Occipital lobe (tissue), 2 donors: ENCODE results near the gene RBP3. TPM values are rescaled to one million over a fixed set of nuclear protein-coding genes. Genes with fewer than 3 reads are reported as not detected.

Source experiments
- DNase-seq: peaks from one replicate; lab custom pipeline; 2025; lab: John Stamatoyannopoulos, UW
- total RNA-seq: library from RNA; depleted of rRNA; stranded (reverse); fragments of >200 nt; gene quantifications from one replicate; pipeline ENCODE4 v1.2.3, GENCODE V29; 2014

Gene RBP3
- not detected for total RNA-seq

GRCh38 chr10:47348138-47348651 is at the start of gene RBP3:
TSS of gene RBP3 (plus strand) at chr10:47348363. CDS start at chr10:47348485, 122 bp downstream.
- DNase-seq = no peak

- no peak for DNase-seq
Measured at GRCh38 chr10:47298715-47299114, 49.4 kb upstream of the RBP3 start.

- DNase-seq = no peak
Measured at GRCh38 chr10:47299611-47300428, 48.3 kb upstream of the RBP3 start, which contains the start of gene GDF10. TSS of gene GDF10 (plus strand) at chr10:47300197. CDS start at chr10:47300652, 455 bp downstream.

GRCh38 chr10:47300429-47300931 is 47.7 kb upstream of the RBP3 start:
- no peak for DNase-seq

GRCh38 chr10:47301833-47302232 is 46.3 kb upstream of the RBP3 start:
- no peak for DNase-seq

GRCh38 chr10:47303105-47303504 is 45.1 kb upstream of the RBP3 start:
- DNase-seq = no peak

GRCh38 chr10:47303866-47304265 is 44.3 kb upstream of the RBP3 start:
- DNase-seq = no peak

- no peak for DNase-seq
Measured at GRCh38 chr10:47305566-47305965, 42.6 kb upstream of the RBP3 start.

GRCh38 chr10:47306387-47307210 is 41.6 kb upstream of the RBP3 start:
- no peak for DNase-seq

- no peak for DNase-seq
Measured at GRCh38 chr10:47307381-47307780, 40.8 kb upstream of the RBP3 start.

GRCh38 chr10:47308775-47309174 is 39.4 kb upstream of the RBP3 start:
- DNase-seq = no peak

- no peak for DNase-seq
Measured at GRCh38 chr10:47309408-47310089, 38.6 kb upstream of the RBP3 start.

- DNase-seq = no peak
Measured at GRCh38 chr10:47310090-47310505, 38.1 kb upstream of the RBP3 start.

GRCh38 chr10:47311193-47311931 is 36.8 kb upstream of the RBP3 start:
- no peak for DNase-seq

GRCh38 chr10:47311932-47312662 is 36.1 kb upstream of the RBP3 start:
- DNase-seq = peak; percentile 68

GRCh38 chr10:47312663-47312995 is 35.5 kb upstream of the RBP3 start:
- DNase-seq = no peak

GRCh38 chr10:47314416-47314970 is 33.7 kb upstream of the RBP3 start:
- no peak for DNase-seq

GRCh38 chr10:47315421-47315820 is 32.7 kb upstream of the RBP3 start:
- no peak for DNase-seq

GRCh38 chr10:47316131-47316530 is 32.0 kb upstream of the RBP3 start:
- no peak for DNase-seq

- DNase-seq = no peak
Measured at GRCh38 chr10:47317251-47317650, 30.9 kb upstream of the RBP3 start.
